ENCODE data around the gene PRRG3.
A peak's percentile ranks its signal among the peaks of the same experiment; 100 is the strongest.

Gene PRRG3

DNA sequence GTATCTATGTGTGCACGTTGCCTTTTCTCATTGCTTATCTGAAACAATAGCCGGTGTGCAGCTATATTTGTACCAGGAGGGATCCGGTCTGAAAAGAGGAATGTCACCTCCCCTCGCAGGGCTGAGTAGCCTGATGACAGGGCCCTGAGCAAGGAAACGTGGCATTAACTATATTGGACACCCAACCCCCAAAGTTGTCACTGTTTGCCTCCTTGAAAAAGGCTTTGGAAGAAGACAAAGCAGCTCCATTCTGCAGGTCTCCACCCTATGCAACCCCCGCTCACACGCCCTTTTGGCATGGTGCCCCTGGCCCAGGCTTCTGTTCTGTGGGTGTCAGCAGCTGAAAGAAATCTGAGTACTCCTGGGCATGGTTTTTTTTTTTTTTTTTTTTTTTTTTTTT is 8.2 kb downstream of the PRRG3 start:
- H3K36me3 ChIP-seq (ENCODE audit: control insufficient read depth in 2 of 2, insufficient read depth in 2 of 2, low read length in 2 of 2): no peaks in the 10 kb centered on the region
- peaks cover 2 to 3% of the 10 kb centered on the region in 2 donors for H3K27me3 ChIP-seq (ENCODE audit: control insufficient read depth in 2 of 2, insufficient read depth in 2 of 2, low read length in 2 of 2)
- H3K9ac ChIP-seq (ENCODE audit: low read depth in 1 of 2, low read length in 2 of 2): no peak overlapping the region
- H3K4me3 ChIP-seq (ENCODE audit: low read length in 2 of 2): no peak overlapping the region
- no peaks in the 10 kb centered on the region for H3K9me3 ChIP-seq (ENCODE audit: control insufficient read depth in 2 of 2, low read length in 2 of 2)
- H3K4me1 ChIP-seq (ENCODE audit: control insufficient read depth in 2 of 2, insufficient read depth in 2 of 2, low read length in 2 of 2): no peaks in the 10 kb centered on the region
- H3K27ac ChIP-seq (ENCODE audit: low read depth in 2 of 2, low read length in 2 of 2): no peak overlapping the region

- Histone ChIP-seq H3K4me1 (ENCODE audit: control insufficient read depth in 2 of 2, insufficient read depth in 2 of 2, low read length in 2 of 2) (no peaks in the 10 kb centered on the region), H3K27ac (ENCODE audit: low read depth in 2 of 2, low read length in 2 of 2) (no peak overlapping the region), H3K27me3 (ENCODE audit: control insufficient read depth in 2 of 2, insufficient read depth in 2 of 2, low read length in 2 of 2) (peaks cover 2 to 3% of the 10 kb centered on the region in 2 donors), H3K9me3 (ENCODE audit: control insufficient read depth in 2 of 2, low read length in 2 of 2) (no peaks in the 10 kb centered on the region), H3K9ac (ENCODE audit: low read depth in 1 of 2, low read length in 2 of 2) (no peak overlapping the region), H3K4me3 (ENCODE audit: low read length in 2 of 2) (no peak overlapping the region), H3K36me3 (ENCODE audit: control insufficient read depth in 2 of 2, insufficient read depth in 2 of 2, low read length in 2 of 2) (no peaks in the 10 kb centered on the region)
Observed at GRCh38 chrX:151704041-151704663, 8.9 kb downstream of the PRRG3 start.

- H3K4me1 ChIP-seq (ENCODE audit: control insufficient read depth in 2 of 2, insufficient read depth in 2 of 2, low read length in 2 of 2): peaks cover 0 to 4% of the 10 kb centered on the region in 2 donors
- H3K27me3 ChIP-seq (ENCODE audit: control insufficient read depth in 2 of 2, insufficient read depth in 2 of 2, low read length in 2 of 2): peaks cover 0 to 3% of the 10 kb centered on the region in 2 donors
- no peak overlapping the region for H3K9ac ChIP-seq (ENCODE audit: low read depth in 1 of 2, low read length in 2 of 2)
- H3K36me3 ChIP-seq (ENCODE audit: control insufficient read depth in 2 of 2, insufficient read depth in 2 of 2, low read length in 2 of 2): no peaks in the 10 kb centered on the region
- H3K27ac ChIP-seq (ENCODE audit: low read depth in 2 of 2, low read length in 2 of 2): no peak overlapping the region
- no peaks in the 10 kb centered on the region for H3K9me3 ChIP-seq (ENCODE audit: control insufficient read depth in 2 of 2, low read length in 2 of 2)
- H3K4me3 ChIP-seq (ENCODE audit: low read length in 2 of 2): no peak overlapping the region
Observed at GRCh38 chrX:151708821-151709220, 13.6 kb downstream of the PRRG3 start.

- Histone ChIP-seq H3K36me3 (ENCODE audit: control insufficient read depth in 2 of 2, insufficient read depth in 2 of 2, low read length in 2 of 2) (no peaks in the 10 kb centered on the region), H3K27me3 (ENCODE audit: control insufficient read depth in 2 of 2, insufficient read depth in 2 of 2, low read length in 2 of 2) (peaks cover 3% of the 10 kb centered on the region in 2 donors), H3K9ac (ENCODE audit: low read depth in 1 of 2, low read length in 2 of 2) (no peak overlapping the region), H3K9me3 (ENCODE audit: control insufficient read depth in 2 of 2, low read length in 2 of 2) (no peaks in the 10 kb centered on the region), H3K27ac (ENCODE audit: low read depth in 2 of 2, low read length in 2 of 2) (no peak overlapping the region), H3K4me3 (ENCODE audit: low read length in 2 of 2) (no peak overlapping the region), H3K4me1 (ENCODE audit: control insufficient read depth in 2 of 2, insufficient read depth in 2 of 2, low read length in 2 of 2) (peaks cover 0 to 4% of the 10 kb centered on the region in 2 donors)
Observed at GRCh38 chrX:151710457-151710856, 15.2 kb downstream of the PRRG3 start.

GRCh38 chrX:151711154-151711553 is 15.9 kb downstream of the PRRG3 start:
- Histone ChIP-seq H3K4me3 (ENCODE audit: low read length in 2 of 2) (no peak overlapping the region), H3K9me3 (ENCODE audit: control insufficient read depth in 2 of 2, low read length in 2 of 2) (no peaks in the 10 kb centered on the region), H3K27ac (ENCODE audit: low read depth in 2 of 2, low read length in 2 of 2) (no peak overlapping the region), H3K9ac (ENCODE audit: low read depth in 1 of 2, low read length in 2 of 2) (no peak overlapping the region), H3K36me3 (ENCODE audit: control insufficient read depth in 2 of 2, insufficient read depth in 2 of 2, low read length in 2 of 2) (no peaks in the 10 kb centered on the region), H3K27me3 (ENCODE audit: control insufficient read depth in 2 of 2, insufficient read depth in 2 of 2, low read length in 2 of 2) (peaks cover 3% of the 10 kb centered on the region in 2 donors), H3K4me1 (ENCODE audit: control insufficient read depth in 2 of 2, insufficient read depth in 2 of 2, low read length in 2 of 2) (peaks cover 0 to 4% of the 10 kb centered on the region in 2 donors)

DNA sequence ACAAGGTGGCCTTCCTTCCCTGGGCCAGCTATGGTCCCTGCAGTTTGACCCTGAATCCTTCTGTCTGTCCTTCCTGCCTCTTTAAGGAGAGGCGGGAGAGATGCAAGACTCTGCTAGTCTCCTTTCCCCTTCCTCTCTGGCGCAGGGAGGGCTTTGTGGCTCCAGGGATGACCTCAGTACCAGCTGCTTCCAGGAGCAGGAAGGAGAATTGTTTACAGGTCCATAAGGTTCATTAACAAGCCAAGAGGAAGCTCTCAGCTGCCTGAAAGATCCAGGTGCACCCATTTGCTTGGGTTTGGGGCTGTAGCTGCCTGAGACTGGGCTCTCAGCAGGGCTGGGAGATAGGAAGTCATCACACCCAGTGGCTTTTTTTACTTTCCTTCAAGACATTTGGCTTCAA is 16.5 kb downstream of the PRRG3 start:
- no peaks in the 10 kb centered on the region for H3K36me3 ChIP-seq (ENCODE audit: control insufficient read depth in 2 of 2, insufficient read depth in 2 of 2, low read length in 2 of 2)
- H3K9ac ChIP-seq (ENCODE audit: low read depth in 1 of 2, low read length in 2 of 2): no peak overlapping the region
- peaks cover under 1 to 3% of the 10 kb centered on the region in 2 donors for H3K27me3 ChIP-seq (ENCODE audit: control insufficient read depth in 2 of 2, insufficient read depth in 2 of 2, low read length in 2 of 2)
- no peaks in the 10 kb centered on the region for H3K9me3 ChIP-seq (ENCODE audit: control insufficient read depth in 2 of 2, low read length in 2 of 2)
- H3K27ac ChIP-seq (ENCODE audit: low read depth in 2 of 2, low read length in 2 of 2): no peak overlapping the region
- peaks cover 0 to 4% of the 10 kb centered on the region in 2 donors for H3K4me1 ChIP-seq (ENCODE audit: control insufficient read depth in 2 of 2, insufficient read depth in 2 of 2, low read length in 2 of 2)
- H3K4me3 ChIP-seq (ENCODE audit: low read length in 2 of 2): no peak overlapping the region

- peaks cover 0 to 4% of the 10 kb centered on the region in 2 donors for H3K4me1 ChIP-seq (ENCODE audit: control insufficient read depth in 2 of 2, insufficient read depth in 2 of 2, low read length in 2 of 2)
- no peak overlapping the region for H3K9ac ChIP-seq (ENCODE audit: low read depth in 1 of 2, low read length in 2 of 2)
- no peak overlapping the region for H3K4me3 ChIP-seq (ENCODE audit: low read length in 2 of 2)
- no peaks in the 10 kb centered on the region for H3K36me3 ChIP-seq (ENCODE audit: control insufficient read depth in 2 of 2, insufficient read depth in 2 of 2, low read length in 2 of 2)
- peaks cover 0 to 4% of the 10 kb centered on the region in 2 donors for H3K27me3 ChIP-seq (ENCODE audit: control insufficient read depth in 2 of 2, insufficient read depth in 2 of 2, low read length in 2 of 2)
- H3K27ac ChIP-seq (ENCODE audit: low read depth in 2 of 2, low read length in 2 of 2): peak overlapping the region in 1 of 2 donors; percentile 16
- H3K9me3 ChIP-seq (ENCODE audit: control insufficient read depth in 2 of 2, low read length in 2 of 2): no peaks in the 10 kb centered on the region
Observed at GRCh38 chrX:151712253-151712652, 17.0 kb downstream of the PRRG3 start.

DNA sequence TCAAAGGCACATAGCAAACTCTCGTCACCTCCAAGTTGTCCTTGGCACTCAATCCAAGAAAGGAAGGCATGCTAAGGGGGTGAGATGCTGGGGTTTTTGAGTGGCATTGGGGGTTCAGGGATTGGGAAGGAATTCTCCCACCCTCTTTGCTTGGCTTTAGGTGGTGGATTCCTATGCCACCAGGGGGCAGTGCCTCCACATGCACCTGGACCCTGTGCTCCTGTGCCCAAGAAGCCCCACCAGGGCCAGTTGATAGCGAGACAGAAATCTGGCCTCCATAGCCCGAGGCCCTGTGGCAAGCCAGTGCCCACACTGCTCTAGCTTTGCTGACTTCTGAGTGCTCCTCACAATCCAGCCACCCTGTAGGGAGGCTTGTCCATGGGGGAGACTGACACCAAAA is 18.6 kb downstream of the PRRG3 start:
- H3K27ac ChIP-seq (ENCODE audit: low read depth in 2 of 2, low read length in 2 of 2): no peak overlapping the region
- H3K9me3 ChIP-seq (ENCODE audit: control insufficient read depth in 2 of 2, low read length in 2 of 2): no peaks in the 10 kb centered on the region
- H3K4me1 ChIP-seq (ENCODE audit: control insufficient read depth in 2 of 2, insufficient read depth in 2 of 2, low read length in 2 of 2): peaks cover 0 to 4% of the 10 kb centered on the region in 2 donors
- H3K4me3 ChIP-seq (ENCODE audit: low read length in 2 of 2): no peak overlapping the region
- H3K27me3 ChIP-seq (ENCODE audit: control insufficient read depth in 2 of 2, insufficient read depth in 2 of 2, low read length in 2 of 2): peaks cover 0 to 6% of the 10 kb centered on the region in 2 donors
- no peak overlapping the region for H3K9ac ChIP-seq (ENCODE audit: low read depth in 1 of 2, low read length in 2 of 2)
- no peaks in the 10 kb centered on the region for H3K36me3 ChIP-seq (ENCODE audit: control insufficient read depth in 2 of 2, insufficient read depth in 2 of 2, low read length in 2 of 2)

GRCh38 chrX:151714362-151714761 is 19.1 kb downstream of the PRRG3 start:
- Histone ChIP-seq H3K4me1 (ENCODE audit: control insufficient read depth in 2 of 2, insufficient read depth in 2 of 2, low read length in 2 of 2) (peaks cover 0 to 4% of the 10 kb centered on the region in 2 donors), H3K9ac (ENCODE audit: low read depth in 1 of 2, low read length in 2 of 2) (no peak overlapping the region), H3K27ac (ENCODE audit: low read depth in 2 of 2, low read length in 2 of 2) (no peak overlapping the region), H3K4me3 (ENCODE audit: low read length in 2 of 2) (no peak overlapping the region), H3K27me3 (ENCODE audit: control insufficient read depth in 2 of 2, insufficient read depth in 2 of 2, low read length in 2 of 2) (peaks cover 0 to 6% of the 10 kb centered on the region in 2 donors), H3K9me3 (ENCODE audit: control insufficient read depth in 2 of 2, low read length in 2 of 2) (no peaks in the 10 kb centered on the region), H3K36me3 (ENCODE audit: control insufficient read depth in 2 of 2, insufficient read depth in 2 of 2, low read length in 2 of 2) (no peaks in the 10 kb centered on the region)

- Histone ChIP-seq H3K9ac (ENCODE audit: low read depth in 1 of 2, low read length in 2 of 2) (no peak within 1 kb of the TSS), H3K27ac (ENCODE audit: low read depth in 2 of 2, low read length in 2 of 2) (no peak within 1 kb of the TSS), H3K4me3 (ENCODE audit: low read length in 2 of 2) (no peak within 1 kb of the TSS), H3K27me3 (ENCODE audit: control insufficient read depth in 2 of 2, insufficient read depth in 2 of 2, low read length in 2 of 2) (peaks cover 0 to 6% of the 10 kb centered on the region in 2 donors), H3K9me3 (ENCODE audit: control insufficient read depth in 2 of 2, low read length in 2 of 2) (no peaks in the 10 kb centered on the region), H3K4me1 (ENCODE audit: control insufficient read depth in 2 of 2, insufficient read depth in 2 of 2, low read length in 2 of 2) (peaks cover 0 to 4% of the 10 kb centered on the region in 2 donors), H3K36me3 (ENCODE audit: control insufficient read depth in 2 of 2, insufficient read depth in 2 of 2, low read length in 2 of 2) (no peaks in the 10 kb centered on the region)
Observed at GRCh38 chrX:151715752-151716151, 20.5 kb downstream of the PRRG3 start, which contains the start of gene FATE1. TSS of gene FATE1 (plus strand) at chrX:151716035. CDS start at chrX:151716120, 85 bp downstream.
